BJ (cell line): Measurements from ENCODE around the gene REX1BD. TPM values are rescaled to one million over a fixed set of nuclear protein-coding genes. Genes with fewer than 3 reads are reported as not detected.

Experiments
- CTCF ChIA-PET: fragments of 350-600 bp; formaldehyde crosslinking; extraction: SDS; loops from one replicate; lab custom pipeline; 2021; ENCODE audit warnings: antibody characterized with exemption, inconsistent platforms; lab: Yijun Ruan, JAX
- POLR2A ChIA-PET: fragments of 300-600 bp; sonication (Branson Sonifier 250); formaldehyde crosslinking; extraction: SDS; loops from one replicate; lab custom pipeline; 2021; ENCODE audit warnings: antibody characterized with exemption; lab: Charles Lee
- DNase-seq: peaks from one replicate; pipeline ENCODE4 v3.0.0-alpha.2; 2011; ENCODE audit warnings: low read depth
- H3K27me3 ChIP-seq: 2 replicates; pipeline ENCODE4 v1.6.0; 2011; ENCODE audit warnings: low read length; ENCODE audit not compliant: control insufficient read depth, insufficient read depth
- H3K36me3 ChIP-seq: 2 replicates; pipeline ENCODE4 v1.5.1; 2011; ENCODE audit warnings: low read length; ENCODE audit not compliant: control insufficient read depth, insufficient read depth
- H3K4me3 ChIP-seq: 2 replicates; pipeline ENCODE4 v1.5.1; 2011; ENCODE audit warnings: low read depth, mild to moderate bottlenecking, control low read depth, low read length
- polyA plus RNA-seq: library from polyadenylated mRNA; depleted of rRNA; stranded (reverse); fragments of >200 nt; gene quantifications from 2 replicates; pipeline ENCODE4 v1.2.3, GENCODE V29; 2011
- TF ChIP-seq, protein P1 (sequence below): IDR thresholded peaks from 2 replicates; pipeline ENCODE4 v1.5.1; 2011; ENCODE audit warnings: low read depth, mild to moderate bottlenecking, control low read depth, inconsistent platforms, low read length, moderate library complexity; ENCODE audit not compliant: insufficient read depth

Gene REX1BD
- polyA plus RNA-seq, 1 experiment, result 24.3 TPM

DNA sequence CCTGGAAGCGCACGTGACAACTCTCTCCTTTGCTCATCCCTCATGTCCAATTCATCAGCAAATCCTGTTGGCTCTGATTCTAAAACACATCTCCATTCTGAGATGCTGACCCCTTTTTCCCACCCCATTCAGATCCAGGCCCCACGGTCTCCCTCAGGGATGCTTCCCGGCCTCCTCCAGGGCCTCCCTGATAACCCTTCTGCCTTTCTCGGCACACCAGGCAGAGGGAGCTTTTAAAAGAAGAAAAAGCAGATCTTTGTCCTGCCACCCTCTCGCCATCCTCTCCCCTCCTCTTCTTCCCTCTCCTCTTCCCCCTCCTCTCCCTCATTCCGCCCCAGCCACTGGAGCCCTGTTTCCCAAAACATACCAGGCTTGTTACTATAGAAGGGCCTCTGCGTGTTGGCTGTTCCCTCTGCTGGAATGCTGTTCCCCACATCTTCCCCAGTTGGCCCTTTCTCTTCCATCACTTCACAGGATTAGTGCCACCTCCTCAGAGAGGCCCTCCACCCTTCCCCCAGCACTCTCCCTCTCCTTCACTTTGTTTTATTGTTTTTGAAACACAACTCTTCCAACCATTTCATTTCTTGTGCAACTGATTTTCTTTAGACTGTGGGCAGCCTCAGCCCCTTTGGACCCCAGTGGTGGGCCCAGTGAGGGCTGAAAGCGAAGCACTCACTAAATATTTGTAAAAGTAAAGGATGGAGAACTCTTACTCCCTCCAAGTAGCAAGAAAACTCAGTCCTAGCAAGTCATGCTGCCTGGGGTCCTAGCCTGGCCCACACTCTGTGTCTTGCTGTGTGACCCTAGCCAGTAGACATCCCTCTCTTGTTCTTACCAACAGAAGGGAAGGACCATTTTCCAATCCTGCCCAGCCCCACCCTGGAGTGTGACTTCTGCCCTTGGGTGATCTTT lies 20.5 kb downstream of the REX1BD start:
- H3K27me3 ChIP-seq, result peaks cover 58% of the 10 kb centered on the region
- CTCF ChIA-PET, result no interaction called here
- POLR2A ChIA-PET, result no interaction called here

GRCh38 chr19:18609717-18610051 lies 21.1 kb downstream of the REX1BD start:
- no peaks in the 10 kb centered on the region for H3K36me3 ChIP-seq
- peaks cover 61% of the 10 kb centered on the region for H3K27me3 ChIP-seq
- ChIA-PET POLR2A (no interaction called here), CTCF (no interaction called here)
- no peak overlapping the region for H3K4me3 ChIP-seq
- TF ChIP-seq, protein P1, sequence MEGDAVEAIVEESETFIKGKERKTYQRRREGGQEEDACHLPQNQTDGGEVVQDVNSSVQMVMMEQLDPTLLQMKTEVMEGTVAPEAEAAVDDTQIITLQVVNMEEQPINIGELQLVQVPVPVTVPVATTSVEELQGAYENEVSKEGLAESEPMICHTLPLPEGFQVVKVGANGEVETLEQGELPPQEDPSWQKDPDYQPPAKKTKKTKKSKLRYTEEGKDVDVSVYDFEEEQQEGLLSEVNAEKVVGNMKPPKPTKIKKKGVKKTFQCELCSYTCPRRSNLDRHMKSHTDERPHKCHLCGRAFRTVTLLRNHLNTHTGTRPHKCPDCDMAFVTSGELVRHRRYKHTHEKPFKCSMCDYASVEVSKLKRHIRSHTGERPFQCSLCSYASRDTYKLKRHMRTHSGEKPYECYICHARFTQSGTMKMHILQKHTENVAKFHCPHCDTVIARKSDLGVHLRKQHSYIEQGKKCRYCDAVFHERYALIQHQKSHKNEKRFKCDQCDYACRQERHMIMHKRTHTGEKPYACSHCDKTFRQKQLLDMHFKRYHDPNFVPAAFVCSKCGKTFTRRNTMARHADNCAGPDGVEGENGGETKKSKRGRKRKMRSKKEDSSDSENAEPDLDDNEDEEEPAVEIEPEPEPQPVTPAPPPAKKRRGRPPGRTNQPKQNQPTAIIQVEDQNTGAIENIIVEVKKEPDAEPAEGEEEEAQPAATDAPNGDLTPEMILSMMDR, result no peak
- no peak for DNase-seq

More for the DNA sequence above, 20.5 kb downstream of the REX1BD start:
- Histone ChIP-seq H3K36me3 (no peaks in the 10 kb centered on the region), H3K4me3 (no peak overlapping the region)
- DNase-seq, result no peak
- TF ChIP-seq, protein P1, result no peak

- ChIA-PET POLR2A (no interaction called here), CTCF (no interaction called here)
- no peak for DNase-seq
- Histone ChIP-seq H3K36me3 (no peaks in the 10 kb centered on the region), H3K4me3 (no peak overlapping the region), H3K27me3 (peaks cover 61% of the 10 kb centered on the region)
- TF ChIP-seq, protein P1, result no peak
Measured at GRCh38 chr19:18610245-18610555, 21.6 kb downstream of the REX1BD start.

DNA sequence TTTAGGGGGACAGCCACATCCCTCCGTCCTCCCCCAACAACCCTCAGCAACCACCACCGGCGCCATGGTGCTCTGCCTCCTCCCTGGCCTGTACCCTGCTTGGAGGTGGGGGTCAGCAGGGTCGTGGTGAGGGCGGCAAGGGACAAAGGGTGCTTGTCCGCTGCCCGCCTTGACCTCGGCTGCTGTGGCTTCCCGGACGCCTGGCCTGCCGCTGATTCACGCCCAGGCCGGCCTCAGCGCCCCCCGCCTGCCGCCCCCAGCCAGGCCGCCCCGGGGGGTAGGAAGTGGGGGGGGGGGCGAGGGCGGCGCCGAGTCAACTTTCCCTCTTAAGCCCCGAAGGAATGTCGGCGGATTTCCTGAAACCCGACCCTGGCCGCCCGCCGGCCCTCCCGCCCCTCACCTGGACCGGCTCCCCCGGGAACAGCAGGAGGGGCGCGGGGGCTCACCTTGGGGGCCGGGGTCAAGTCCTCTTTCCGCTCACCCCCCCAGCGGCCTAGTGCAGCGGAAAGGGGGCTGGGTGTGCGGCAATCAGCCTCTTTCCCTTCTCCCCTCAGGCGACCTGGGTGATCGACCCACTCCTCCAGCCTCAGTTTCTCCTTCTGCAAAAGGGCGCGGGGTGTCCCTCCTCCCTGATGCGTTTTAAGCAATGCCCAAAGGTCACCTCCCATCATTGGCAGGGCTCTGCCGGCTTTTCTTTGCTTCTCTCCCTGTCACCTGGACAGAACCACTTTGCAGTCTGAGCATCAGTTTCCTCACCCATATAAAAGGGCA lies 22.1 kb downstream of the REX1BD start:
- CTCF ChIA-PET, result no interaction called here
- TF ChIP-seq, protein P1, result no peak
- POLR2A ChIA-PET, result no interaction called here
- Histone ChIP-seq H3K36me3 (no peaks in the 10 kb centered on the region), H3K27me3 (peaks cover 57% of the 10 kb centered on the region), H3K4me3 (no peak overlapping the region)
- no peak for DNase-seq

- ChIA-PET CTCF (no interaction called here), POLR2A (no interaction called here)
- Histone ChIP-seq H3K36me3 (no peaks in the 10 kb centered on the region), H3K4me3 (no peak overlapping the region), H3K27me3 (peaks cover 55% of the 10 kb centered on the region)
- no peak for DNase-seq
- TF ChIP-seq, protein P1, result no peak
Measured at GRCh38 chr19:18611327-18612050, 22.9 kb downstream of the REX1BD start.
